Activated CD4-positive, alpha-beta T cell treated with anti-CD3 and anti-CD28 coated beads, Interleukin-2, Interleukin-6, amounts not matched to agents 100 ng/mL and 50 ng/mL, durations not matched to agents 16 hours and 8 hours (primary cell): ENCODE results near the gene CENPV.

Source experiments
- DNase-seq: peaks from one replicate; pipeline ENCODE4 v3.0.0-alpha.2; 2020

CENPV gene

GRCh38 chr17:16358394-16358793 lies 5.1 kb upstream of the CENPV start:
- DNase-seq: no peak

- DNase-seq: no peak
Observed at GRCh38 chr17:16354585-16354984, 1.3 kb upstream of the CENPV start.

GRCh38 chr17:16352667-16353316 lies 477 bp downstream of the CENPV start:
- peak; percentile 35 for DNase-seq

DNA sequence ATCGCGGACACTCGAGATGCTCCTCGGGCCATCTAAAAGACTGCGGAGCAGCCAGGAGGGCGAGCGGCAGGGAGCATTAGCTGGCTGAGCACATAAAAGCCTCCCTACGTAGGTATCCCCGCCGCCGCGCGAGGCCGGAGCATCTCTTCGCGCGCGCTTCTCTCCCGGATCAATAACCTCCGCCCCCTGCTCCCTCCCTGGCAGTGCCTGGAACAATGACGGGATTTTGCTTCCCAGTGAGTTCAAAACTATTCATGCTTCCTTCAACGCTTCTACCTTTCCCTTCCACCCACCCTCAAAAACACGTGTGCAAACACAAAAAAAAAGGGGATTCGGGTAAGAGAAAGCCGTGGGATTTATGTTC lies 984 bp downstream of the CENPV start:
- peak; percentile 59 for DNase-seq

DNA sequence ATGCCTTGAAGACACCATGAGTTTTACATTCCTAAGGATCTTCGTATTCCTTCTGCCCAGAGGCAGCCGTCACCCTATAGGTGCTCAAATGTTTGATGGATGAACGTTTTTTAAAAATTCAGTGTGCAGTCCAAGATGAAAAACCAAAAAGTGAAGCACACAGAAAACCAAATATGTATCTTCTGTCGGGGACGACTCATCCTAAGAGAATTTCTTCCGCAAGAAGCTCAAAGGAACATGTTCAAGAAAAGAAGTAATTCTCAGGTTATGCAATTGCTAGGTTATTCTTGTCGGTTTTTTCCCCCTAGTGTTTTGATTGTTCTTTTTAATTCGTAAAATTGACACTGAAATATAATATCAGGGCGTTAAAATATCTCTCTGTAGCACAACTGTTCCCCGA lies 1.4 kb downstream of the CENPV start:
- DNase-seq: no peak

DNA sequence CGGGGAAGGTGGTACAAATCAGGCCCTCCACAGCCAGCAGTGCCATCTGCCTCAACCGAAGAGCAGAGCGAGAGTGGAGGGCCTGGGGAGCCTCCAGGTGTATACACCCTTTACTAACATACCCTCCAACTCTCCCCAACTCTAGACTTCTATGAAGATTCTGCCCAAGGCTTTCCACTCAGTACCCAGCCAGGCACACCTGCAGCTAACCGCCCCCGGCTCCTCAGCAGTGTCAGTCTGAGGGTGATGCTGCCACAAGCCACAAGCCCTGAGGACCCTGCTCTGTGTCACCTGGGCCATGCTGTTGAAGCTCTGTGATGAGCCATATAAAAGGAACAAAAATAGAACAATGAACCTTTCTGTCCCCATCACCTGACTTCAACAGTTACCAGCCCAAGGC lies 3.8 kb downstream of the CENPV start:
- no peak for DNase-seq

GRCh38 chr17:16348586-16348985 lies 4.7 kb downstream of the CENPV start:
- no peak for DNase-seq

GRCh38 chr17:16346721-16347271 lies 6.5 kb downstream of the CENPV start:
- no peak for DNase-seq

DNA sequence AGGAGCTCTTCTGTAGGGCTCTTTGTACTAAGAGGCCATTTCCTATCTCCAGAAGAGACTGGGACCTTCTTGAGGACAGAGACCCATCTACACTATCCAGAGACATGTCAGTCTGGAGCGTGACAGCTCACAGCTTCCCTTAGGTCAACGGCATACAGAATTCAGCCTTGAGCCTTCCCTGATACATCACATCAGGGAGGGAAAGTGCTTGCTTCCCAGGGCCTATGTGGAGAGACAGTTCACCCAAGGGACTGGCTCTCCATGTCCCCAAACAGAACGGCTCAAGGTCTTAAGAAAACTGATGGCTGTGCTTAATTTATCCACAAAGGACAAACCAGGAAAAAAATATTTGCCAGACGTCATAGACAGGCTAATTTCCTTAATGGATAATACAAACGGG lies 7.7 kb downstream of the CENPV start:
- no peak for DNase-seq

DNA sequence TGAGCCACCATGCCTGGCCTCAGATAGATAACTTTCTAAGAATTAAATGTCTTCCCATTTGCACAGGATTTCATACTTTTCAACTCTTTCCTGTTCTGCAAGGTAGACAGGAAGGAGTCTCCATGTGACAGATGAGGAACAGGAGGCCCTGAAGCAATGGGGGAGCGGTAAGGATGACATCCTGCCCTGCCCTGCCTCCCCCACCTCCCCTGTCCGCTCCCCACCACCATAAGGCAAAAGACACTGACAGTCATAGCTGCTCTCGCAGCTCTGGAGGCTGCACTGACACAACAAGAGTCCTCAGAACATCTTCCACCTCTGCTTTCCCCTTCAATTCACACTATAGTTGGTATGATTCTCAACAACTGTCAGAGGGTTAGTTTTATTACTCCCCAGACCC lies 9.7 kb downstream of the CENPV start:
- DNase-seq: no peak

DNA sequence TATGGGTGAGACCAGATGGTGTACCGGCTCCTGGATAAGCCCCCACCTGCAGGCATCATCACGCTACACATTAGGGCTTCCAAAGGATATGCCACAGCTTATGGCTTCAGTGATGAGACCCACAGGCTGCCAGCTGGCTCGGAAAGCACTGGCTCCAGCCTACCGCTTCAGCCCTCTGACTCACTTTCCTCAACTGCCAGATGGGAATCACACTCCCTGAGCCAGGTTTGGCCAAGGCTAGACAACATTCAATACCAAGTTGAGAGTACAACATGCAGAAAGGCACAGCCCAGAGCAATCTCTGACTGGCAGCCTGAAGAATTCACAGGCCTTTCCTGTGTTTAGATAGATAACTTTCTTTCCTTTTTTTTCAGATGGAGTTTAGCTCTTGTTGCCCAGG lies 10.3 kb downstream of the CENPV start:
- no peak for DNase-seq

- no peak for DNase-seq
Observed at GRCh38 chr17:16339959-16340358, 13.3 kb downstream of the CENPV start.

- no peak for DNase-seq
Observed at GRCh38 chr17:16339402-16339801, 13.9 kb downstream of the CENPV start.

DNA sequence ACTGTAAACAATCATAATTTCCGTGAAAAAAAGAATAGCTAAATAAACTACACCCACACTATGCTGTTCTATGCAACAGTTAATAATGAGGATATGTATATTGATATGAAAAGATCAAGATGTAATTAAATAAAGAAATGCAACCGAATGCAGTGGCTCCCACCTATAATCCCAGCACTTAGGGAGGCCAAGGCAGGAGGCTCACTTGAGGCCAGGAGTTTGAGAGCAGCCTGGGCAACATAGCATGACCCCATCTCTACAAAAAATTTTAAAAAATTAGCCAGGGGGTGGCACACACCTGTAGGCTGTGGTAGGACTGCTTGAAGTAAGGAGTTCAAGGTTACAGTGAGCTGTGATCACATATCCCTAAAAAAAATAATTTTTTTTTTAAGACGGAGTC lies 14.9 kb downstream of the CENPV start:
- no peak for DNase-seq

GRCh38 chr17:16329519-16330271 lies 23.6 kb downstream of the CENPV start:
- DNase-seq: no peak

DNA sequence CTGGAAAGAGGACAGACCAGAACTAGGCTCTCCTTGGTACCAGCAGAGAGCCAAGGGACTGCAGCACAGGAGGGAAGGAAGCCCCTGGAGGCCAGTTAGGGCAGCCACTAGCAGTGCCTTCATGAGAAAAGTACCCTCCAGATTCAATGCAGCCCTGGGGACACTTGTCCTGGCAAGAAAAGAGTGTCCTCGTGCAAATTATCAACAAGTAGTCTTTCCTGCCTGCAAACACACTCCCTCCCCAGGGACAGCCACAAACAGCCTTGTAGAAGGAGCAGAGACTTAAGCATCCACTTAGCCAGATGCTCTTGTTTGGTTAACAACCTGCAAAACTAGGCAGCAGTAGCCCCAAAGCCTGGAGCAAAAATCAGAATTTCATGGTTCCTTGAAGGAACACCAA lies 24.3 kb downstream of the CENPV start:
- DNase-seq: no peak

- DNase-seq: no peak
Observed at GRCh38 chr17:16327018-16327417, 26.3 kb downstream of the CENPV start.

DNA sequence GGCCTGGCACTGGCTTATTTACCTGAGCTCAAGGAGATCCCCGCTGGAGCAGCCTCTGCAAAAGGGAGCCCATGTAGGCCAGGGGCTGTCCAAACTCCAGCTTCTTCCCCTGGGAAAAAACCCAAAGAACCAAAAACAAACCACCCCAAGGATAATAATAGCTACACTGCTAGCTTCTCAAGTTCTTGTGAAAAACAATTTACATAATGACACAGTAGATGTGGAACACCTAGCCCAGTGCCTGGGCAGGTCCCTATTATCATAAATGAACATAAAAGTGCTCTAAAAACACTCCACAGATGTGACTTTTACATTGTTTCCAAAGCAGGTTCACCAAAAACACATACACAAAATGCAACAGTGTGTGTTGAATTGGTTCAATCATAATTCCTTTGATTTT lies 27.3 kb downstream of the CENPV start:
- DNase-seq: no peak

GRCh38 chr17:16322636-16323035 lies 30.6 kb downstream of the CENPV start:
- DNase-seq: no peak

GRCh38 chr17:16319969-16320368 lies 33.3 kb downstream of the CENPV start:
- DNase-seq: no peak

DNA sequence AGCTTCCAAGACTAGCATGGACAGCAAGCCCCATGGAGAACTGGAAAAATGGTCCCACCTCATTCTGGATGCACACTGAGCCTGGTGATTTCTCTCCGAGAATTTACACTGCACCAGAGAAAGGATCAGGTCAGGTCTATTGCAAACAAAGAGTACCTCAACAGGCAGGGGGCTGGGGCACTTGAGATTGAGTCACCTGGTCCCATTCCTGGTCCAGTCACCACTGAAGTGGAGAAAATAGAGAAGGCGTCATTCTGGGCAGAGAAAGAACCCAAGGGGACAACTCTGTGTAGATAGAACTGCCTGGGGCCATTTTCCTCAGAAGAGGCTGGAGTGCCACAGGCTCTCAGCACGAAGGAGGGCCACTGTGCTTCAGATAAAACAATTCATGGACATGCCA lies 38.4 kb downstream of the CENPV start:
- no peak for DNase-seq

GRCh38 chr17:16314189-16314588 lies 39.1 kb downstream of the CENPV start:
- no peak for DNase-seq

GRCh38 chr17:16313139-16314090 lies 39.9 kb downstream of the CENPV start:
- DNase-seq: no peak
